OCI-LY1 (cell line): ENCODE data around the gene CMTM5.

Experiments used
- EZH2 ChIP-seq: fragments of 200-600 bp; sonication (generic), shearing (Covaris generic); IDR thresholded peaks from 2 replicates; pipeline ENCODE4 v1.8.0; 2017; ENCODE audit warnings: borderline replicate concordance, mixed run types, mild to moderate bottlenecking, antibody characterized with exemption, low read length, moderate library complexity, mixed read lengths
- TF ChIP-seq, protein P1 (sequence below): fragments of 200-600 bp; sonication (generic), shearing (Covaris generic); IDR thresholded peaks from 2 replicates; pipeline ENCODE4 v1.5.1; 2017; ENCODE audit warnings: mild to moderate bottlenecking, antibody characterized with exemption, low read length, moderate library complexity, mixed read lengths

DNA sequence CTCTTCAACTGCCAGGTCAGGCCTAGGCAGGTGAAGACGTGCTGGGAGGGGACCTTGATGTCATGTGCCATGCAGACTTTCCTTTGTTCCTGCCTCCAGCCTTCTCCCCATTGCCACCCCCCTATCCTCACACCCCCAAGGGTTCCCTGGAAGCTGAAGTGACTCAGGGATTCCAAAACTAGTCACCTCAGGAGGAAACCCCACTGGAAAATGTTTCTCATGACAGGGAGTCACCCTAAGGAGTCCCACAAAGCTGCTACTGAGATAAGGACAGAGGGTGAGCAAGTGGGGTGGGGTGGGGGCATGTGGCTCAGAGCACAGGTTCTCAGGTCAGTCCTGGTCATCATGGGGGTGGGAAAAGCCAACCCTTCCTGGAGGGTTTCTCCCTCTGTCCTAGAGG, 6.6 kb upstream of the CMTM5 start:
- TF ChIP-seq, protein P1, sequence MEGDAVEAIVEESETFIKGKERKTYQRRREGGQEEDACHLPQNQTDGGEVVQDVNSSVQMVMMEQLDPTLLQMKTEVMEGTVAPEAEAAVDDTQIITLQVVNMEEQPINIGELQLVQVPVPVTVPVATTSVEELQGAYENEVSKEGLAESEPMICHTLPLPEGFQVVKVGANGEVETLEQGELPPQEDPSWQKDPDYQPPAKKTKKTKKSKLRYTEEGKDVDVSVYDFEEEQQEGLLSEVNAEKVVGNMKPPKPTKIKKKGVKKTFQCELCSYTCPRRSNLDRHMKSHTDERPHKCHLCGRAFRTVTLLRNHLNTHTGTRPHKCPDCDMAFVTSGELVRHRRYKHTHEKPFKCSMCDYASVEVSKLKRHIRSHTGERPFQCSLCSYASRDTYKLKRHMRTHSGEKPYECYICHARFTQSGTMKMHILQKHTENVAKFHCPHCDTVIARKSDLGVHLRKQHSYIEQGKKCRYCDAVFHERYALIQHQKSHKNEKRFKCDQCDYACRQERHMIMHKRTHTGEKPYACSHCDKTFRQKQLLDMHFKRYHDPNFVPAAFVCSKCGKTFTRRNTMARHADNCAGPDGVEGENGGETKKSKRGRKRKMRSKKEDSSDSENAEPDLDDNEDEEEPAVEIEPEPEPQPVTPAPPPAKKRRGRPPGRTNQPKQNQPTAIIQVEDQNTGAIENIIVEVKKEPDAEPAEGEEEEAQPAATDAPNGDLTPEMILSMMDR: no peak
- no peak for TF ChIP-seq EZH2
